Measurements from ENCODE around the gene CRYGB.

CRYGB gene

DNA sequence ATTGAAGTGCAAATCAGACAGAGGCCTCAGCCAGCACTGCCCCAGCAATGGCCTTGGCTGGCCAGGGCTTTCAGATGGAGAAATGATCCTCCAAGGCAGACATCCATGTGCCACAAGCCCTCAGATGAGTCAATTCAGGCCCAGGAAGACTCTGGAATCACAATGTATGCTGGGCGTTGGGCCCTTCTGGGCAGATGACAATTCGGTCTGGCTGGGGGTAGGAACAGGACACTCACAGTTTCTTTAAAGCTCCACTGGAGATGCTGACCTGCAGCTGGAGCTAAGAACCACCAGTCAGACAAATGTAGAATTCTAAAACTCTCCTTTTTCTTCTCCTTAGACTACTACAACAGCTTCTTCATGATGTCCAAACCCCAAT, 9.3 kb downstream of the CRYGB start:
- Histone ChIP-seq H3K79me2 (ENCODE audit: insufficient read depth, low read length) (no peaks in the 10 kb centered on the region), H3K9ac (ENCODE audit: low read length) (no peak overlapping the region), H3K27ac (ENCODE audit: low read depth, low read length) (no peak overlapping the region), H3K4me2 (ENCODE audit: low read depth, low read length, poor library complexity, severe bottlenecking) (no peak overlapping the region), H3K9me3 (ENCODE audit: insufficient read depth, low read length) (no peaks in the 10 kb centered on the region), H3F3A (ENCODE audit: insufficient read depth) (no peaks in the 10 kb centered on the region), H4K20me1 (ENCODE audit: low read depth, low read length) (no peaks in the 10 kb centered on the region), H3K4me3 (ENCODE audit: insufficient read depth, low read length, poor library complexity, severe bottlenecking) (no peak overlapping the region), H2AFZ (ENCODE audit: low read depth, low read length, severe bottlenecking) (no peak overlapping the region), H3K36me3 (ENCODE audit: low read length) (no peaks in the 10 kb centered on the region), H3K27me3 (ENCODE audit: low read length) (no peaks in the 10 kb centered on the region), H3K9me2 (replicated peaks; ENCODE audit: insufficient read depth, low read length) (no peaks in the 10 kb centered on the region)
- TF ChIP-seq EZH2phosphoT487 (conservative IDR thresholded peaks at IDR 0.05; ENCODE audit: low read length): no peak
- TF ChIP-seq, protein P1, sequence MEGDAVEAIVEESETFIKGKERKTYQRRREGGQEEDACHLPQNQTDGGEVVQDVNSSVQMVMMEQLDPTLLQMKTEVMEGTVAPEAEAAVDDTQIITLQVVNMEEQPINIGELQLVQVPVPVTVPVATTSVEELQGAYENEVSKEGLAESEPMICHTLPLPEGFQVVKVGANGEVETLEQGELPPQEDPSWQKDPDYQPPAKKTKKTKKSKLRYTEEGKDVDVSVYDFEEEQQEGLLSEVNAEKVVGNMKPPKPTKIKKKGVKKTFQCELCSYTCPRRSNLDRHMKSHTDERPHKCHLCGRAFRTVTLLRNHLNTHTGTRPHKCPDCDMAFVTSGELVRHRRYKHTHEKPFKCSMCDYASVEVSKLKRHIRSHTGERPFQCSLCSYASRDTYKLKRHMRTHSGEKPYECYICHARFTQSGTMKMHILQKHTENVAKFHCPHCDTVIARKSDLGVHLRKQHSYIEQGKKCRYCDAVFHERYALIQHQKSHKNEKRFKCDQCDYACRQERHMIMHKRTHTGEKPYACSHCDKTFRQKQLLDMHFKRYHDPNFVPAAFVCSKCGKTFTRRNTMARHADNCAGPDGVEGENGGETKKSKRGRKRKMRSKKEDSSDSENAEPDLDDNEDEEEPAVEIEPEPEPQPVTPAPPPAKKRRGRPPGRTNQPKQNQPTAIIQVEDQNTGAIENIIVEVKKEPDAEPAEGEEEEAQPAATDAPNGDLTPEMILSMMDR (IDR thresholded peaks at IDR 0.05; ENCODE audit: insufficient read depth, low read length, poor library complexity, severe bottlenecking): no peak

DNA sequence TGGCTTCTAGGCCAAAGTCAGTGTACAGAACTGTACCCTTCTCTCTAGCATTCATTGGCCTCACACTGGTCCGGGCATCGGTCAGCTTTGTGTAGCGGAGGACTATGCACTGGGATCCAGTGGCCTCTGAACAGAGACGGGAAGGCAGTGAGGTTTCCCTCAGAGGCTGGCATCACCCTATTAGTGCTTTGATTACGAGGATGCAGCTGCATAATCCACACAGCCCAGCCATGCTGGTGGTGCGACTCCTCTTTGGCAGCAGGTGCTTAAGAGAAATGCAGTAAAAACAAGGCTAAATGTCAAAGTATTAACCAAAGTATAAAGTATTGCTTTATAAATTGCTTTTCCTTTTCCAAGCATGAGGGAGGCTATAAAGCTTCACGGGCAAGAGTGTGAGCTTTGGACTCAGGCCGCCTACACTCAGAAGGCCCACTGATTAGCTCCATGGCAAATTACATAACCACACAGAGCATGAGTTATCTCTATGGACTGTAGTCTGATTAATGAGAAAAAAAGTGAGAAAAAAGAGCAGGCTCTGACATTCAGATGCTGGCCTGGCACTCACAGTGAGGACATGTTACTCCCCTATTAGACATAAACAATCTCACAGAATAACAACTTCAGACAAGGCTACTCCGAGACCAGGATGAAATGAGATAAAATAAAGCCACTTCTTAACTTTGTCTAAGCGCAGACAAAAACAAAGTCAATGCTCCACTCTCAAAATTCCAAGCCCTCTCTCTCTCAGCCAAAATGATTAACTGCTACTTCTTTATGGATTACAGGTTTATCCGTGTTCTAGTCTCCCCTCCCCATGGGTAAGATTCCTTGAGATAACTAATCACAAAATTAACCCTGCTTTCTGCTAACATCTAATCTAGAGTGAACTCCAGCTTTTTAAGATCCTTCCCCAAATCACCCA, 9.9 kb downstream of the CRYGB start:
- Histone ChIP-seq H3K9ac (ENCODE audit: low read length) (no peak overlapping the region), H3K4me3 (ENCODE audit: insufficient read depth, low read length, poor library complexity, severe bottlenecking) (no peak overlapping the region), H2AFZ (ENCODE audit: low read depth, low read length, severe bottlenecking) (no peak overlapping the region), H3F3A (ENCODE audit: insufficient read depth) (no peaks in the 10 kb centered on the region), H3K27ac (ENCODE audit: low read depth, low read length) (no peak overlapping the region), H3K4me2 (ENCODE audit: low read depth, low read length, poor library complexity, severe bottlenecking) (no peak overlapping the region), H3K9me2 (replicated peaks; ENCODE audit: insufficient read depth, low read length) (no peaks in the 10 kb centered on the region), H3K9me3 (ENCODE audit: insufficient read depth, low read length) (no peaks in the 10 kb centered on the region), H4K20me1 (ENCODE audit: low read depth, low read length) (no peaks in the 10 kb centered on the region), H3K36me3 (ENCODE audit: low read length) (no peaks in the 10 kb centered on the region), H3K79me2 (ENCODE audit: insufficient read depth, low read length) (no peaks in the 10 kb centered on the region), H3K27me3 (ENCODE audit: low read length) (no peaks in the 10 kb centered on the region)
- no peak for TF ChIP-seq EZH2phosphoT487 (conservative IDR thresholded peaks at IDR 0.05; ENCODE audit: low read length)
- TF ChIP-seq, protein P1 (IDR thresholded peaks at IDR 0.05; ENCODE audit: insufficient read depth, low read length, poor library complexity, severe bottlenecking): no peak

DNA sequence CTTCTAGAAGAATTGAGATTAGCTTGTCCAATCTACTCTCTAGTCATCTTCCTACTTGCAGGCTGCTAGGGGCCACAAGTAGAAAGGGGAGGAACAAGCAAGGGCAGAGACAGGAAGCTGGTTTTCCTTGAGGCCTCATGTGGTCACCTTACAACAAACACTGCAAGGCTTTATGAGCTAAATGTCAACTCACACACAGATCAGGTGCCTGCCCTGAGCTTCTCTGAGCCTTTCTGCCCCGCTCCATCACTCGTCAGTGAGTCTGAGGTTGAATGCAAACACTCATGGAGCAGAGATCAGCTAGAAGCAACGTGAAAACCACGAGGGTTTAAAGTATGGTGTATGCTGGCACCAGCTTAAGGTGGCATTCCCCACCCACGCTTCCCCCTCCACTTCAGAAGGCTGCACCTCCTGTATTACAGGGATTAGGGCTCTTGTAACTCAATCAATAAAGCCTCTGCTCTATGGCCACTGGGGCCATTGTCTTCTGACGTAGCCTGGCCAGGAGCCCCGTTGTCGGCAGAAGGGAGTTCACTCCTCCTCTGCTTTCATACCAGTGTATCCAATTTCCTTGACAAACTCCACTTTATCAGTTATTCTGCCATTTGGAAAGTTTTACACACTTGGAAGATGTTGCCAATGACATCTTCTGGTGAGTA, 10.9 kb downstream of the CRYGB start:
- Histone ChIP-seq H3K9me3 (ENCODE audit: insufficient read depth, low read length) (no peaks in the 10 kb centered on the region), H3K27ac (ENCODE audit: low read depth, low read length) (no peak overlapping the region), H3K9ac (ENCODE audit: low read length) (no peak overlapping the region), H3K27me3 (ENCODE audit: low read length) (no peaks in the 10 kb centered on the region), H3K4me2 (ENCODE audit: low read depth, low read length, poor library complexity, severe bottlenecking) (no peak overlapping the region), H3K79me2 (ENCODE audit: insufficient read depth, low read length) (no peaks in the 10 kb centered on the region), H3K36me3 (ENCODE audit: low read length) (no peaks in the 10 kb centered on the region), H4K20me1 (ENCODE audit: low read depth, low read length) (no peaks in the 10 kb centered on the region), H3F3A (ENCODE audit: insufficient read depth) (no peaks in the 10 kb centered on the region), H2AFZ (ENCODE audit: low read depth, low read length, severe bottlenecking) (no peak overlapping the region), H3K4me3 (ENCODE audit: insufficient read depth, low read length, poor library complexity, severe bottlenecking) (no peak overlapping the region), H3K9me2 (replicated peaks; ENCODE audit: insufficient read depth, low read length) (no peaks in the 10 kb centered on the region)
- no peak for TF ChIP-seq EZH2phosphoT487 (conservative IDR thresholded peaks at IDR 0.05; ENCODE audit: low read length)
- TF ChIP-seq, protein P1 (IDR thresholded peaks at IDR 0.05; ENCODE audit: insufficient read depth, low read length, poor library complexity, severe bottlenecking): no peak

All from SU-DHL-6 (cell line).